Measurements from ENCODE around the gene DOC2A. TPM values are rescaled to one million over a fixed set of nuclear protein-coding genes. Genes with fewer than 3 reads are reported as not detected.

The DOC2A gene
- total and polyA plus RNA-seq, 2 donors (not counting 1 experiment from before 2014, with no cell fraction given): not detected

GRCh38 chr16:29975811-29976511 lies 34.9 kb downstream of the DOC2A start:
- no peak overlapping the region for H3K4me3 ChIP-seq (ENCODE audit: control extremely low read depth in 1 of 5, extremely low read depth in 1 of 5, insufficient read depth in 1 of 5, low read depth in 2 of 5, low read length in 4 of 5)
- peaks cover 2 to 32% of the 10 kb centered on the region in 2 experiments for H3K36me3 ChIP-seq (replicated peaks in 1 of 2; ENCODE audit: control extremely low read depth in 1 of 2, control insufficient read depth in 1 of 2, extremely low read depth in 1 of 2, insufficient read depth in 2 of 2, low read length in 1 of 2)
- Mint-ChIP-seq H3K27me3 (no peaks in the 10 kb centered on the region), H3K27ac (peak overlapping the region; percentile 50), H3K4me3 (peak overlapping the region; percentile 95), H3K9me3 (ENCODE audit: insufficient read depth) (no peaks in the 10 kb centered on the region), H3K4me1 (peaks cover 36% of the 10 kb centered on the region)
- no peak overlapping the region for H3K9ac ChIP-seq (ENCODE audit: low read length)
- TF ChIP-seq CTCF (IDR thresholded peaks at IDR 0.05) (no peak), EZH2 (IDR thresholded peaks at IDR 0.05; ENCODE audit: borderline replicate concordance, insufficient read depth, low read depth, low read length, poor library complexity, severe bottlenecking) (no peak)
- H3K9me3 ChIP-seq (ENCODE audit: control extremely low read depth in 1 of 3, control insufficient read depth in 2 of 3, insufficient read depth in 1 of 3, low read length in 2 of 3): no peaks in the 10 kb centered on the region
- POLR2A ChIA-PET: no interaction called here
- H3K79me2 ChIP-seq (ENCODE audit: control insufficient read depth, insufficient read depth, low read length): peaks cover 41% of the 10 kb centered on the region
- H3K4me1 ChIP-seq (ENCODE audit: control insufficient read depth in 2 of 2, insufficient read depth in 2 of 2, low read length in 2 of 2): peaks cover 31 to 38% of the 10 kb centered on the region in 2 donors
- intact Hi-C loops (cut with micrococcal nuclease): no loop called here
- WGBS (ENCODE audit: insufficient coverage): 17% methylated on average over 6 of the region's 6 CpGs
- H3K27ac ChIP-seq (ENCODE audit: low read length in 2 of 2): peak overlapping the region in 1 of 2 donors; percentile 15
- CTCF ChIA-PET: interaction anchor here (0.6 to 1.3 kb wide), 4 partner anchors 10 to 285 kb away, joined by 3 to 4 read pairs (median 4); no protein-coding TSS in a partner anchor
- no peak overlapping the region for H2AFZ ChIP-seq (ENCODE audit: insufficient read depth, low read depth, low read length, poor library complexity, severe bottlenecking)
- H3K27me3 ChIP-seq (replicated peaks in 1 of 4; ENCODE audit: control extremely low read depth in 1 of 4, control insufficient read depth in 3 of 4, insufficient read depth in 4 of 4, low read length in 3 of 4): no peaks in the 10 kb centered on the region
- ATAC-seq (ENCODE audit: low read depth) (no peak), DNase-seq (no peak)
- peak overlapping the region; percentile 98 for H3K4me2 ChIP-seq (replicated peaks; ENCODE audit: low read depth, low read length, poor library complexity, severe bottlenecking)
- H4K20me1 ChIP-seq (ENCODE audit: control insufficient read depth, insufficient read depth, low read length, poor library complexity, severe bottlenecking): peaks cover 16% of the 10 kb centered on the region

GRCh38 chr16:29975134-29975538 lies 35.7 kb downstream of the DOC2A start:
- 76% methylated on average over 4 of the region's 5 CpGs for WGBS (ENCODE audit: insufficient coverage)
- TF ChIP-seq CTCF (IDR thresholded peaks at IDR 0.05): no peak
- no peak for TF ChIP-seq EZH2 (IDR thresholded peaks at IDR 0.05; ENCODE audit: borderline replicate concordance, insufficient read depth, low read depth, low read length, poor library complexity, severe bottlenecking)
- peak overlapping the region; percentile 54 for H3K27ac Mint-ChIP-seq
- H3K4me1 ChIP-seq (ENCODE audit: control insufficient read depth in 2 of 2, insufficient read depth in 2 of 2, low read length in 2 of 2): peaks cover 31 to 38% of the 10 kb centered on the region in 2 donors
- no peaks in the 10 kb centered on the region for H3K9me3 ChIP-seq (ENCODE audit: control extremely low read depth in 1 of 3, control insufficient read depth in 2 of 3, insufficient read depth in 1 of 3, low read length in 2 of 3)
- peak overlapping the region; percentile 98 for H3K4me2 ChIP-seq (replicated peaks; ENCODE audit: low read depth, low read length, poor library complexity, severe bottlenecking)
- CTCF ChIA-PET: interaction anchor here (0.6 to 1.3 kb wide), 5 partner anchors 10 to 284 kb away, joined by 3 to 4 read pairs (median 3); partner anchors contain the start of gene TMEM219
- no peaks in the 10 kb centered on the region for H3K27me3 Mint-ChIP-seq
- intact Hi-C loops (cut with micrococcal nuclease): no loop called here
- peak overlapping the region in 1 of 2 donors; percentile 15 for H3K27ac ChIP-seq (ENCODE audit: low read length in 2 of 2)
- H3K9ac ChIP-seq (ENCODE audit: low read length): peak overlapping the region; percentile 90
- peaks cover 41% of the 10 kb centered on the region for H3K79me2 ChIP-seq (ENCODE audit: control insufficient read depth, insufficient read depth, low read length)
- no peaks in the 10 kb centered on the region for H3K27me3 ChIP-seq (replicated peaks in 1 of 4; ENCODE audit: control extremely low read depth in 1 of 4, control insufficient read depth in 3 of 4, insufficient read depth in 4 of 4, low read length in 3 of 4)
- H3K4me1 Mint-ChIP-seq: peaks cover 36% of the 10 kb centered on the region
- POLR2A ChIA-PET: no interaction called here
- no peak for DNase-seq
- peaks cover 2 to 26% of the 10 kb centered on the region in 2 experiments for H3K36me3 ChIP-seq (replicated peaks in 1 of 2; ENCODE audit: control extremely low read depth in 1 of 2, control insufficient read depth in 1 of 2, extremely low read depth in 1 of 2, insufficient read depth in 2 of 2, low read length in 1 of 2)
- H3K4me3 Mint-ChIP-seq: peak overlapping the region; percentile 95
- peaks cover 16% of the 10 kb centered on the region for H4K20me1 ChIP-seq (ENCODE audit: control insufficient read depth, insufficient read depth, low read length, poor library complexity, severe bottlenecking)
- H3K9me3 Mint-ChIP-seq (ENCODE audit: insufficient read depth): no peaks in the 10 kb centered on the region
- peak overlapping the region; percentile 99 for H2AFZ ChIP-seq (ENCODE audit: insufficient read depth, low read depth, low read length, poor library complexity, severe bottlenecking)
- peak overlapping the region in 4 of 5 experiments; percentile 28 to 100 (median 99) for H3K4me3 ChIP-seq (ENCODE audit: control extremely low read depth in 1 of 5, extremely low read depth in 1 of 5, insufficient read depth in 1 of 5, low read depth in 2 of 5, low read length in 4 of 5)
- no peak for ATAC-seq (ENCODE audit: low read depth)

Measured in B cell (primary cell).